Measurements from ENCODE around the gene ZSCAN21. TPM values are rescaled to one million over a fixed set of nuclear protein-coding genes. Genes with fewer than 3 reads are reported as not detected.
"Not testable (repeated sequence)": the region's sequence is repeated elsewhere in the genome, so short reads cannot be mapped to it uniquely, and the experiment has no call there.

Gene ZSCAN21
- total RNA-seq, 1 donor from 2014 or later: 26.3 TPM

GRCh38 chr7:100008525-100008924 lies 41.0 kb upstream of the ZSCAN21 start:
- Mint-ChIP-seq H3K4me1 (ENCODE audit: low read depth, unreplicated experiment) (no peaks in the 10 kb centered on the region), H3K27me3 (ENCODE audit: unreplicated experiment) (peaks cover 3% of the 10 kb centered on the region), H3K36me3 (ENCODE audit: unreplicated experiment) (no peaks in the 10 kb centered on the region), H3K4me3 (ENCODE audit: unreplicated experiment) (no peak overlapping the region), H3K27ac (ENCODE audit: unreplicated experiment) (no peak overlapping the region), H3K9me3 (ENCODE audit: unreplicated experiment) (peaks cover 1% of the 10 kb centered on the region)
- TF ChIP-seq, protein P1, sequence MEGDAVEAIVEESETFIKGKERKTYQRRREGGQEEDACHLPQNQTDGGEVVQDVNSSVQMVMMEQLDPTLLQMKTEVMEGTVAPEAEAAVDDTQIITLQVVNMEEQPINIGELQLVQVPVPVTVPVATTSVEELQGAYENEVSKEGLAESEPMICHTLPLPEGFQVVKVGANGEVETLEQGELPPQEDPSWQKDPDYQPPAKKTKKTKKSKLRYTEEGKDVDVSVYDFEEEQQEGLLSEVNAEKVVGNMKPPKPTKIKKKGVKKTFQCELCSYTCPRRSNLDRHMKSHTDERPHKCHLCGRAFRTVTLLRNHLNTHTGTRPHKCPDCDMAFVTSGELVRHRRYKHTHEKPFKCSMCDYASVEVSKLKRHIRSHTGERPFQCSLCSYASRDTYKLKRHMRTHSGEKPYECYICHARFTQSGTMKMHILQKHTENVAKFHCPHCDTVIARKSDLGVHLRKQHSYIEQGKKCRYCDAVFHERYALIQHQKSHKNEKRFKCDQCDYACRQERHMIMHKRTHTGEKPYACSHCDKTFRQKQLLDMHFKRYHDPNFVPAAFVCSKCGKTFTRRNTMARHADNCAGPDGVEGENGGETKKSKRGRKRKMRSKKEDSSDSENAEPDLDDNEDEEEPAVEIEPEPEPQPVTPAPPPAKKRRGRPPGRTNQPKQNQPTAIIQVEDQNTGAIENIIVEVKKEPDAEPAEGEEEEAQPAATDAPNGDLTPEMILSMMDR (IDR thresholded peaks at IDR 0.05; ENCODE audit: partially characterized antibody, unreplicated experiment): no peak
- DNase-seq: no peak

DNA sequence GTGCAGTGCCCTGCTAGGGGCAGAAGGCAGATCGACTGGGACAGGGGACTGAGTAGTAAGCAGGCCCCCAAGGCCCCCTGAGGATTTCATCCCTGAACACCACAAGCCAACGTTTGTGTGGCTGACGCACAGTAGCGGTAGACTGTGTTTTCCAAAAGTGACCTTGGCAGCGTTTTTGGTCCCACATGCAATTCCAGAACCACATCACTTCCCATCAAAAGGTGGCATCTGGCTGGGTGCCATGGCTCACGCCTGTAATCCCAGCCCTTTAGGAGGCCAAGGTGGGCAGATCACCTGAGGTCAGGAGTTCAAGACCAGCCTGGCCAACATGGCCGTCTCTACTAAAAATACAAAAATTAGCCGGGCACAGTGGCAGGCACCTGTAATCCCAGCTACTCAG lies 39.6 kb upstream of the ZSCAN21 start:
- H3K4me1 Mint-ChIP-seq (ENCODE audit: low read depth, unreplicated experiment); H3K4me3 Mint-ChIP-seq (ENCODE audit: unreplicated experiment); H3K27ac Mint-ChIP-seq (ENCODE audit: unreplicated experiment); DNase-seq; H3K36me3 Mint-ChIP-seq (ENCODE audit: unreplicated experiment); H3K27me3 Mint-ChIP-seq (ENCODE audit: unreplicated experiment); H3K9me3 Mint-ChIP-seq (ENCODE audit: unreplicated experiment): not testable (repeated sequence)

DNA sequence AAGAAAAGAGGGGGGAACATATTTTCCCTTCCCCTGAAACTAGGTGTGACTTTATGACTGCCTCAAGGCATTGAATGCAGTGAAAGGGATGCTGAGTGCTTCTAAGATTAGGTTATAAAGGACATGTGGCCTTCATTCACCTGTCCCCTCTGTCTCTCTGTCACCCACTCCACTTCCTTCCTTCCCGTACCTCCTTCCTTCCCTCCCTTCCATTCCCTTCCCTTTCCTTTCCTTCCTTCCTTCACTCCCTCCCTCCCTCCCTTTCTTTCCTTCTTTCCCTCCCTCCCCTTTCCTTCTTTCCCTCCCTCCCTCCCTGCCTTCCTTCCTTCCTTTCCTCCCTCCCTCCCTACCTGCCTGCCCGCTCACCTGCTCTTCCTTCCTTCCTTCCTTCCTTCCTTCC lies 38.7 kb upstream of the ZSCAN21 start:
- H3K27me3 Mint-ChIP-seq (ENCODE audit: unreplicated experiment): peaks cover under 1% of the 10 kb centered on the region
- no peaks in the 10 kb centered on the region for H3K4me1 Mint-ChIP-seq (ENCODE audit: low read depth, unreplicated experiment)
- peaks cover 1% of the 10 kb centered on the region for H3K9me3 Mint-ChIP-seq (ENCODE audit: unreplicated experiment)
- DNase-seq: no peak
- no peak overlapping the region for H3K27ac Mint-ChIP-seq (ENCODE audit: unreplicated experiment)
- H3K4me3 Mint-ChIP-seq (ENCODE audit: unreplicated experiment): no peak overlapping the region
- TF ChIP-seq, protein P1 (IDR thresholded peaks at IDR 0.05; ENCODE audit: partially characterized antibody, unreplicated experiment): no peak
- H3K36me3 Mint-ChIP-seq (ENCODE audit: unreplicated experiment): no peaks in the 10 kb centered on the region

DNA sequence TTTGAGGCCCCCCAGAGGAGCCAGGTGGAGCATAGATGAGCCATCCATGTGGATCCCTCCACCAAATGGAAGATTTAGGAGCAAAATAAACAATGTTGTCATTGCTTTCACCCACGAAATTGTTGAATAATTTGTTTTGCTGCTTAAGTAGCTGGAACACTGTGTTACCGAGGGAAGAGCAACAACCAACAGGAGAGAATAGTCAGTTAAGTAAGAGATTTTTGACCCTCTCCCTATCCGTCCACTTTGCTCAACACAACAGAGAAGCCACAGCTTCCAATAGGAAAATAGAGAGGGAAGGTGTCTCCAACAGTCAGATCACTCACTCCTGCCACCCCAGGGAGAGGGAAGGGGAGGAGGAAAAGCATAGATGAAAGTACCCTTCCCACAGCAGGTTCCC lies 38.1 kb upstream of the ZSCAN21 start:
- Mint-ChIP-seq H3K4me1 (ENCODE audit: low read depth, unreplicated experiment) (no peaks in the 10 kb centered on the region), H3K9me3 (ENCODE audit: unreplicated experiment) (peaks cover 1% of the 10 kb centered on the region), H3K36me3 (ENCODE audit: unreplicated experiment) (no peaks in the 10 kb centered on the region), H3K27me3 (ENCODE audit: unreplicated experiment) (no peaks in the 10 kb centered on the region), H3K4me3 (ENCODE audit: unreplicated experiment) (no peak overlapping the region), H3K27ac (ENCODE audit: unreplicated experiment) (no peak overlapping the region)
- TF ChIP-seq, protein P1 (IDR thresholded peaks at IDR 0.05; ENCODE audit: partially characterized antibody, unreplicated experiment): no peak
- DNase-seq: no peak

GRCh38 chr7:100012385-100013327 lies 36.9 kb upstream of the ZSCAN21 start:
- not testable (repeated sequence) for H3K9me3 Mint-ChIP-seq (ENCODE audit: unreplicated experiment); DNase-seq; H3K27me3 Mint-ChIP-seq (ENCODE audit: unreplicated experiment); H3K27ac Mint-ChIP-seq (ENCODE audit: unreplicated experiment); H3K4me1 Mint-ChIP-seq (ENCODE audit: low read depth, unreplicated experiment); H3K4me3 Mint-ChIP-seq (ENCODE audit: unreplicated experiment); H3K36me3 Mint-ChIP-seq (ENCODE audit: unreplicated experiment)

DNA sequence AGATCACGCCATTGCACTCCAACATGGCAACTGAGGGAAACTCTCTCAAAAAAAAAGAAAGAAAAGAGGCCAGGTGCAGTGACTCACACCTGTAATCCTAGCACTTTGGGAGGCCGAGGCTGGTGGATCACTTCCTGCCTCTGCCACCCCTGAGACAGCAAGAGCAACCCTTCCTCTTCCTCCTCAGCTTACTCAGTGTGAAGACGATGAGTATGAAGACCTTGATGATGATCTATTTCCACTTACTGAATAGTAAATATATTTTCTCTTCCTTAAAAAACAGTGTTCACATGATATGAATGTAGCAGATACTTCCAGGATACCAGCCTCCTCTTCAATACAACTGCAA lies 36.3 kb upstream of the ZSCAN21 start:
- peaks cover 7% of the 10 kb centered on the region for H3K4me1 Mint-ChIP-seq (ENCODE audit: low read depth, unreplicated experiment)
- H3K36me3 Mint-ChIP-seq (ENCODE audit: unreplicated experiment): no peaks in the 10 kb centered on the region
- no peak overlapping the region for H3K27ac Mint-ChIP-seq (ENCODE audit: unreplicated experiment)
- no peaks in the 10 kb centered on the region for H3K27me3 Mint-ChIP-seq (ENCODE audit: unreplicated experiment)
- peaks cover 1% of the 10 kb centered on the region for H3K9me3 Mint-ChIP-seq (ENCODE audit: unreplicated experiment)
- H3K4me3 Mint-ChIP-seq (ENCODE audit: unreplicated experiment): no peak overlapping the region
- TF ChIP-seq, protein P1 (IDR thresholded peaks at IDR 0.05; ENCODE audit: partially characterized antibody, unreplicated experiment): no peak
- DNase-seq: no peak
